ENCODE data around the gene HYI. TPM values are rescaled to one million over a fixed set of nuclear protein-coding genes. Genes with fewer than 3 reads are reported as not detected.
A peak's percentile ranks its signal among the peaks of the same experiment; 100 is the strongest.

The HYI gene
- total RNA-seq, 1 experiment from 2014 or later: 34.5 TPM

GRCh38 chr1:43452789-43453441, 816 bp downstream of the HYI start:
- H3K4me3 ChIP-seq (ENCODE audit: low read depth, low read length): peak overlapping the region; percentile 59
- H3K36me3 ChIP-seq (ENCODE audit: control insufficient read depth, insufficient read depth, low read length): no peaks in the 10 kb centered on the region; the same call in 1 of the 2 replicates
- H3K27me3 Mint-ChIP-seq (ENCODE audit: insufficient read depth, unreplicated experiment): no peaks in the 10 kb centered on the region
- no peaks in the 10 kb centered on the region for H3K9me3 Mint-ChIP-seq (ENCODE audit: unreplicated experiment)
- H3K4me1 ChIP-seq: peaks cover 11% of the 10 kb centered on the region
- no peaks in the 10 kb centered on the region for H3K27me3 ChIP-seq (replicated peaks; ENCODE audit: control insufficient read depth, insufficient read depth, low read length)
- H3K36me3 Mint-ChIP-seq (ENCODE audit: insufficient read depth, unreplicated experiment): peaks cover 56% of the 10 kb centered on the region
- intact Hi-C loops (cut with micrococcal nuclease; ENCODE audit: unreplicated experiment): loop anchor here (5.0 kb wide), 1 partner anchor 69 kb away; no protein-coding TSS in a partner anchor
- TF ChIP-seq, protein P1, sequence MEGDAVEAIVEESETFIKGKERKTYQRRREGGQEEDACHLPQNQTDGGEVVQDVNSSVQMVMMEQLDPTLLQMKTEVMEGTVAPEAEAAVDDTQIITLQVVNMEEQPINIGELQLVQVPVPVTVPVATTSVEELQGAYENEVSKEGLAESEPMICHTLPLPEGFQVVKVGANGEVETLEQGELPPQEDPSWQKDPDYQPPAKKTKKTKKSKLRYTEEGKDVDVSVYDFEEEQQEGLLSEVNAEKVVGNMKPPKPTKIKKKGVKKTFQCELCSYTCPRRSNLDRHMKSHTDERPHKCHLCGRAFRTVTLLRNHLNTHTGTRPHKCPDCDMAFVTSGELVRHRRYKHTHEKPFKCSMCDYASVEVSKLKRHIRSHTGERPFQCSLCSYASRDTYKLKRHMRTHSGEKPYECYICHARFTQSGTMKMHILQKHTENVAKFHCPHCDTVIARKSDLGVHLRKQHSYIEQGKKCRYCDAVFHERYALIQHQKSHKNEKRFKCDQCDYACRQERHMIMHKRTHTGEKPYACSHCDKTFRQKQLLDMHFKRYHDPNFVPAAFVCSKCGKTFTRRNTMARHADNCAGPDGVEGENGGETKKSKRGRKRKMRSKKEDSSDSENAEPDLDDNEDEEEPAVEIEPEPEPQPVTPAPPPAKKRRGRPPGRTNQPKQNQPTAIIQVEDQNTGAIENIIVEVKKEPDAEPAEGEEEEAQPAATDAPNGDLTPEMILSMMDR (IDR thresholded peaks at IDR 0.05; ENCODE audit: insufficient read depth in 1 of 2, low read depth in 1 of 2, low read length in 1 of 2, severe bottlenecking in 1 of 2, unreplicated experiment in 1 of 2): no peak
- peak overlapping the region; percentile 66 for H3K27ac Mint-ChIP-seq (ENCODE audit: unreplicated experiment)
- H3K4me3 Mint-ChIP-seq (ENCODE audit: unreplicated experiment): peak overlapping the region; percentile 93
- H3K4me1 Mint-ChIP-seq (ENCODE audit: low read depth, unreplicated experiment): peaks cover 16% of the 10 kb centered on the region
- no TSS peak for BruUV-seq (replicated peaks)
- CTCF ChIA-PET: interaction anchor here (1.3 kb wide), 1 partner anchor 38 kb away, joined by 3 read pairs; no protein-coding TSS in a partner anchor
- POLR2A ChIA-PET: interaction anchor here (2.1 kb wide), 1 partner anchor 95 kb away, joined by 7 read pairs; the partner anchor contains the start of gene CDC20
- no peaks in the 10 kb centered on the region for H3K9me3 ChIP-seq
- DNase-seq: no peak

DNA sequence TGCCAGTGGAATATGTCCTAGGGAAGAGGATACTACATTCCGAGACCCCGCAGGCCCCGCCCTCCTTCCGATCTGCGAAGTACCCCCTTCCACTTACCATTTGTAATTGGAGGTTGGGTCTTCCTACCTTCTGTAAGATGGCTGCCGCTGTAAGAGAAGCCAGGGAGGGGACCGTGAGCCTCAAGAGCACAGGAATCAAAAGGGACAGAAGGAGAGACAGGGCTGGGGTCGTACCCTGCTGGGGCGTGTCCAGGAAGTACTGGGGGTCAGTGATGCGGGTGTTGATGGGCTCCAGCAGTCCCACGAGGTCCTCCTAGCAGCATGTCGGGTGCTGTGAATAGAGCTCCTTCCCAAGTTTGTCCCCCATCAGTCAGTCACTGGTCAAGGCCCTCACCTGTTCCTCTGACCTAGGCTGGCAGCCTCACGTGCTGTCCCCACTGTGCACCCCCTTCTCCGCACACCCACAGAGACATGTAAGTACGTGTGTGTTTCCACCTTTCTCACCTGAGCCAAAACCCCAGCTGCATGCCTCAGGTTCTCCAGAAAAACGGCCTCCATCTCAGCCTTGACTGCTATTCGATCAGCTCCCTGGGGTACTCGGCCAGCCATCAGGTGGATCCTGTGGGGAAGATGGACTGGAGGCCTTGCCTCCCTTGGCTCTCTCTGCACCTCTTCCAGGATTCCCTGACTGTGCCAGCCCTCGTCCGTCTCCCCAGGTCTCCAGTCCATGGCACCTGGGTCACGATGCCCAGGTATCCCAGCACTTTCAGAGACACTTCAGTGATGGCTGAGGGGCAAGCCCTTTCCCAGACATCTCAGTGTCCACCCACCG, 1.8 kb downstream of the HYI start:
- no peaks in the 10 kb centered on the region for H3K9me3 ChIP-seq
- Mint-ChIP-seq H3K27me3 (ENCODE audit: insufficient read depth, unreplicated experiment) (no peaks in the 10 kb centered on the region), H3K9me3 (ENCODE audit: unreplicated experiment) (no peaks in the 10 kb centered on the region), H3K4me3 (ENCODE audit: unreplicated experiment) (peak overlapping the region; percentile 93), H3K4me1 (ENCODE audit: low read depth, unreplicated experiment) (peaks cover 16% of the 10 kb centered on the region), H3K36me3 (ENCODE audit: insufficient read depth, unreplicated experiment) (peaks cover 65% of the 10 kb centered on the region), H3K27ac (ENCODE audit: unreplicated experiment) (no peak overlapping the region)
- TSS peak; percentile 35 for BruUV-seq (replicated peaks)
- TF ChIP-seq, protein P1 (IDR thresholded peaks at IDR 0.05; ENCODE audit: insufficient read depth in 1 of 2, low read depth in 1 of 2, low read length in 1 of 2, severe bottlenecking in 1 of 2, unreplicated experiment in 1 of 2): no peak
- H3K27me3 ChIP-seq (replicated peaks; ENCODE audit: control insufficient read depth, insufficient read depth, low read length): no peaks in the 10 kb centered on the region
- no peak for DNase-seq
- no peak overlapping the region for H3K4me3 ChIP-seq (ENCODE audit: low read depth, low read length)
- no peaks in the 10 kb centered on the region; the same call in 1 of the 2 replicates for H3K36me3 ChIP-seq (ENCODE audit: control insufficient read depth, insufficient read depth, low read length)
- peaks cover 11% of the 10 kb centered on the region for H3K4me1 ChIP-seq
- CTCF ChIA-PET: no interaction called here
- intact Hi-C loops (cut with micrococcal nuclease; ENCODE audit: unreplicated experiment): loop anchor here (5.0 kb wide), 1 partner anchor 70 kb away; no protein-coding TSS in a partner anchor
- POLR2A ChIA-PET: no interaction called here

DNA sequence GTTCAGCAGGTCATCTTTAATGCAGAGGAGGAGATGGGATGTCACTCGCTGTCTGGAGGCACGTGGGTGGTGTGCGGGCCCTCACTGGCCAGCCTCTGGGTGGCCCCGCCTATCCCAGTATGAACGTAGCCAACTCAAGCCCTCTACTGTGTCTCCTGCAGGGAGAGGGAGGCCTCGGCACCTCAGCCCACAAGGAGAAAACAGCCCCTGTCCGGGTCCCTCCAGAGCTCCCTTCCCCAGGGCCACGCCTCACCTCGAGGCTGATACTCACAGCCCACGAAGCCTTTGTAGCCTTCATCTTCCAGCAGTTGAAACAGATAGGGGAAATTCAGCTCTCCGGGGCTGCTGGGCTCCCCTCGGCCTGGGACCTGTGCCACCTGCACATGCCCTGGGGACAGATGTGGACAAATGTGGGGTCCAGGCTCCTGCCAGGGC, 2.6 kb downstream of the HYI start:
- BruUV-seq (replicated peaks): no TSS peak
- H3K36me3 Mint-ChIP-seq (ENCODE audit: insufficient read depth, unreplicated experiment): peaks cover 67% of the 10 kb centered on the region
- intact Hi-C loops (cut with micrococcal nuclease; ENCODE audit: unreplicated experiment): loop anchor here (5.0 kb wide), 1 partner anchor 71 kb away; no protein-coding TSS in a partner anchor
- H3K4me1 ChIP-seq: peaks cover 11% of the 10 kb centered on the region
- no peaks in the 10 kb centered on the region; the same call in 1 of the 2 replicates for H3K36me3 ChIP-seq (ENCODE audit: control insufficient read depth, insufficient read depth, low read length)
- no peak overlapping the region for H3K4me3 ChIP-seq (ENCODE audit: low read depth, low read length)
- no peaks in the 10 kb centered on the region for H3K9me3 Mint-ChIP-seq (ENCODE audit: unreplicated experiment)
- no peak for DNase-seq
- POLR2A ChIA-PET: no interaction called here
- H3K27ac Mint-ChIP-seq (ENCODE audit: unreplicated experiment): no peak overlapping the region
- TF ChIP-seq, protein P1 (IDR thresholded peaks at IDR 0.05; ENCODE audit: insufficient read depth in 1 of 2, low read depth in 1 of 2, low read length in 1 of 2, severe bottlenecking in 1 of 2, unreplicated experiment in 1 of 2): no peak
- no peaks in the 10 kb centered on the region for H3K27me3 ChIP-seq (replicated peaks; ENCODE audit: control insufficient read depth, insufficient read depth, low read length)
- CTCF ChIA-PET: no interaction called here
- no peak overlapping the region for H3K4me3 Mint-ChIP-seq (ENCODE audit: unreplicated experiment)
- H3K4me1 Mint-ChIP-seq (ENCODE audit: low read depth, unreplicated experiment): peaks cover 16% of the 10 kb centered on the region
- H3K9me3 ChIP-seq: no peaks in the 10 kb centered on the region
- H3K27me3 Mint-ChIP-seq (ENCODE audit: insufficient read depth, unreplicated experiment): no peaks in the 10 kb centered on the region
